ENCODE measurements around the gene THAP3. TPM values are rescaled to one million over a fixed set of nuclear protein-coding genes. Genes with fewer than 3 reads are reported as not detected.

The THAP3 gene
- total and polyA plus RNA-seq, 2 donors from 2014 or later, result 14.4 to 28.7 TPM

- intact Hi-C loops (cut with DNase I), result no loop called here
- peak overlapping the region; percentile 81 to 95 (median 85) for H3K9ac ChIP-seq (ENCODE audit: low read length in 3 of 3)
- no peaks in the 10 kb centered on the region for H3K4me1 ChIP-seq (ENCODE audit: control insufficient read depth in 2 of 3, insufficient read depth in 2 of 3, low read depth in 1 of 3, low read length in 3 of 3)
- H3K36me3 ChIP-seq (ENCODE audit: control insufficient read depth in 2 of 3, insufficient read depth in 3 of 3, low read length in 3 of 3), result peaks cover 0 to 4% (median 0%) of the 10 kb centered on the region in 3 donors
- H3K4me3 ChIP-seq (ENCODE audit: low read length in 3 of 3), result peak overlapping the region; percentile 87 to 94 (median 90)
- H3K27me3 ChIP-seq (ENCODE audit: control insufficient read depth, insufficient read depth, low read length), result no peaks in the 10 kb centered on the region
- FAIRE-seq (no peak), DNase-seq (peak in 4 of 5 donors; percentile 64 to 87 (median 79))
- no peaks in the 10 kb centered on the region for H3K9me3 ChIP-seq (ENCODE audit: control insufficient read depth in 2 of 3, insufficient read depth in 1 of 3, low read length in 3 of 3)
- TF ChIP-seq, protein P1, sequence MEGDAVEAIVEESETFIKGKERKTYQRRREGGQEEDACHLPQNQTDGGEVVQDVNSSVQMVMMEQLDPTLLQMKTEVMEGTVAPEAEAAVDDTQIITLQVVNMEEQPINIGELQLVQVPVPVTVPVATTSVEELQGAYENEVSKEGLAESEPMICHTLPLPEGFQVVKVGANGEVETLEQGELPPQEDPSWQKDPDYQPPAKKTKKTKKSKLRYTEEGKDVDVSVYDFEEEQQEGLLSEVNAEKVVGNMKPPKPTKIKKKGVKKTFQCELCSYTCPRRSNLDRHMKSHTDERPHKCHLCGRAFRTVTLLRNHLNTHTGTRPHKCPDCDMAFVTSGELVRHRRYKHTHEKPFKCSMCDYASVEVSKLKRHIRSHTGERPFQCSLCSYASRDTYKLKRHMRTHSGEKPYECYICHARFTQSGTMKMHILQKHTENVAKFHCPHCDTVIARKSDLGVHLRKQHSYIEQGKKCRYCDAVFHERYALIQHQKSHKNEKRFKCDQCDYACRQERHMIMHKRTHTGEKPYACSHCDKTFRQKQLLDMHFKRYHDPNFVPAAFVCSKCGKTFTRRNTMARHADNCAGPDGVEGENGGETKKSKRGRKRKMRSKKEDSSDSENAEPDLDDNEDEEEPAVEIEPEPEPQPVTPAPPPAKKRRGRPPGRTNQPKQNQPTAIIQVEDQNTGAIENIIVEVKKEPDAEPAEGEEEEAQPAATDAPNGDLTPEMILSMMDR (IDR thresholded peaks at IDR 0.05; ENCODE audit: borderline replicate concordance, extremely low read depth, insufficient read depth), result no peak
- peak overlapping the region; percentile 96 to 97 for H3K27ac ChIP-seq (ENCODE audit: low read depth in 2 of 2, low read length in 2 of 2)
Observed at GRCh38 chr1:6612641-6613360, 11.9 kb upstream of the THAP3 start.

- H3K36me3 ChIP-seq (ENCODE audit: control insufficient read depth in 2 of 3, insufficient read depth in 3 of 3, low read length in 3 of 3), result peaks cover 0 to 4% (median 0%) of the 10 kb centered on the region in 3 donors
- no peaks in the 10 kb centered on the region for H3K9me3 ChIP-seq (ENCODE audit: control insufficient read depth in 2 of 3, insufficient read depth in 1 of 3, low read length in 3 of 3)
- no peaks in the 10 kb centered on the region for H3K27me3 ChIP-seq (ENCODE audit: control insufficient read depth, insufficient read depth, low read length)
- DNase-seq (peak; percentile 99 to 100 (median 100)), FAIRE-seq (no peak)
- TF ChIP-seq, protein P1 (IDR thresholded peaks at IDR 0.05; ENCODE audit: borderline replicate concordance, extremely low read depth, insufficient read depth), result no peak
- H3K4me1 ChIP-seq (ENCODE audit: control insufficient read depth in 2 of 3, insufficient read depth in 2 of 3, low read depth in 1 of 3, low read length in 3 of 3), result no peaks in the 10 kb centered on the region
- peak within 1 kb of the TSS; percentile 87 to 94 (median 90) for H3K4me3 ChIP-seq (ENCODE audit: low read length in 3 of 3)
- peak within 1 kb of the TSS; percentile 81 to 95 (median 85) for H3K9ac ChIP-seq (ENCODE audit: low read length in 3 of 3)
- peak within 1 kb of the TSS; percentile 96 to 97 for H3K27ac ChIP-seq (ENCODE audit: low read depth in 2 of 2, low read length in 2 of 2)
- intact Hi-C loops (cut with DNase I), result no loop called here
Observed at GRCh38 chr1:6613361-6614018, 11.2 kb upstream of the THAP3 start, which contains the start of gene PHF13. Gene PHF13, plus strand, starts transcription at chr1:6613731. Its CDS starts 336 bp downstream, at chr1:6614067.

GRCh38 chr1:6614019-6614928, 10.4 kb upstream of the THAP3 start:
- peaks cover 0 to 8% (median 0%) of the 10 kb centered on the region in 3 donors for H3K36me3 ChIP-seq (ENCODE audit: control insufficient read depth in 2 of 3, insufficient read depth in 3 of 3, low read length in 3 of 3)
- no peak for FAIRE-seq
- peak overlapping the region; percentile 90 to 93 for H3K27ac ChIP-seq (ENCODE audit: low read depth in 2 of 2, low read length in 2 of 2)
- TF ChIP-seq, protein P1 (IDR thresholded peaks at IDR 0.05; ENCODE audit: borderline replicate concordance, extremely low read depth, insufficient read depth), result no peak
- DNase-seq, result peak; percentile 56 to 91 (median 81)
- H3K4me1 ChIP-seq (ENCODE audit: control insufficient read depth in 2 of 3, insufficient read depth in 2 of 3, low read depth in 1 of 3, low read length in 3 of 3), result no peaks in the 10 kb centered on the region
- H3K9ac ChIP-seq (ENCODE audit: low read length in 3 of 3), result peak overlapping the region in 2 of 3 donors; percentile 32 to 61
- H3K9me3 ChIP-seq (ENCODE audit: control insufficient read depth in 2 of 3, insufficient read depth in 1 of 3, low read length in 3 of 3), result no peaks in the 10 kb centered on the region
- H3K27me3 ChIP-seq (ENCODE audit: control insufficient read depth, insufficient read depth, low read length), result no peaks in the 10 kb centered on the region
- intact Hi-C loops (cut with DNase I), result no loop called here
- H3K4me3 ChIP-seq (ENCODE audit: low read length in 3 of 3), result peak overlapping the region in 1 of 3 donors; percentile 64
